H1 (cell line): ENCODE results near the gene CFAP221.

Experiments
- CHD2 ChIP-seq: IDR thresholded peaks from 2 replicates; pipeline ENCODE4 v1.6.1; 2012; ENCODE audit warnings: low read length, improper control_type of control experiment
- CTCF ChIP-seq, 3 experiments: IDR thresholded peaks; 1 replicate in 2 of 3; 2 replicates in 1 of 3; pipeline versions ENCODE4 v1.5.1 to v1.6.1; 2011; ENCODE audit warnings: low read length in 3 of 3, mild to moderate bottlenecking in 3 of 3, inconsistent platforms in 2 of 3, low read depth in 1 of 3, moderate library complexity in 1 of 3; ENCODE audit not compliant: insufficient read depth in 1 of 3; ENCODE audit errors: control extremely low read depth in 1 of 3
- JUN ChIP-seq: IDR thresholded peaks from 2 replicates; pipeline ENCODE4 v1.6.1; 2011; ENCODE audit warnings: low read depth, mild to moderate bottlenecking, improper control_type of control experiment, low read length
- POLR2A ChIP-seq, 2 experiments: IDR thresholded peaks; 1 replicate in 1 of 2; 2 replicates in 1 of 2; pipeline ENCODE4 v1.6.1; 2011; ENCODE audit warnings: low read depth in 2 of 2, low read length in 2 of 2, mild to moderate bottlenecking in 2 of 2; ENCODE audit errors: control extremely low read depth in 1 of 2
- RAD21 ChIP-seq, 2 experiments: IDR thresholded peaks in 1 of 2; conservative IDR thresholded peaks in 1 of 2; 2 replicates each; pipeline ENCODE4 v1.6.1; 2011; ENCODE audit warnings: low read depth in 2 of 2, low read length in 2 of 2, improper control_type of control experiment in 1 of 2, inconsistent platforms in 1 of 2, mild to moderate bottlenecking in 1 of 2, moderate library complexity in 1 of 2
- RNF2 ChIP-seq: fragments of 200-900, 300-1000 bp; sonication (generic); IDR thresholded peaks from 2 replicates; pipeline ENCODE4 v1.7.1; 2016; ENCODE audit warnings: borderline replicate concordance, low read depth, mild to moderate bottlenecking, antibody characterized with exemption, low read length; ENCODE audit not compliant: poor library complexity, severe bottlenecking; ENCODE audit errors: missing control alignments
- TAF1 ChIP-seq: IDR thresholded peaks from 2 replicates; pipeline ENCODE4 v1.6.1; 2011; ENCODE audit warnings: mild to moderate bottlenecking, low read depth, low read length
- TCF12 ChIP-seq: IDR thresholded peaks from 2 replicates; pipeline ENCODE4 v1.6.1; 2011; ENCODE audit warnings: low read depth, mild to moderate bottlenecking, low read length
- TF ChIP-seq, protein P1 (sequence below): IDR thresholded peaks from 2 replicates; pipeline ENCODE4 v1.6.1; 2011; ENCODE audit warnings: low read depth, mild to moderate bottlenecking, low read length; ENCODE audit not compliant: insufficient read depth
- TF ChIP-seq, protein P2 (sequence below): IDR thresholded peaks from 2 replicates; pipeline ENCODE4 v1.6.1; 2012; ENCODE audit warnings: low read length, inconsistent platforms

DNA sequence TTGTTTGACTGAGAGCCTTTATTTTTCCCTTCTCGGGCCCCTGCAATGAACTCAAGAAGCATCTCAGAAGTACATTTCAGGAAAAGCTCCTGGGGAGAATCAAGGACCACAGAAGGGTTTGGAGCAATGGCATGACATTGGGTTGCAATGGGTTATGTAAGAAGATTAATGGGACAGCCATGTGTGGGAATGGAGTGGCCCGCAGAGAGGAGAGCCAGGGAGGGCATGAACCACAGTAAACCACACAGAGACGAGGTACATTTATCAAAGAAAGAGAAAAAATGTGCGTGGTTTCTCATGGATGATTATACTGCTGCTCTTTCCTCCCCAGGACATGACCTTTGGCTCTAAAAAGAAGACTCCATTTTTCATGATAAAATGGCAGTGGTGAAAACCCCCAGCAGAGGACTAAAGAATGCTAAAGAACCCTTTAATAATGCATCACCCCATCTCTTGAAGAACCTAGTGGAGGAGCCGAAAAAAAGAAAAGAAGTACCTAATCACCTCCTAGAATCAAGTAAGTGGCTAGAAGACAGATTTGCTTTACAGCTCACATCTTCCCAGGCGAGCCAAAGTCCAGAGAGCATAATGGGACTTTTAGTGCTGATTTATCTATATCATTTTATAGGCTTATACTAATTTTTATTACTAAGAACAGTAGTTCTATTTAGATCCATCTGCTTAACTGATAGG lies 1.7 kb downstream of the CFAP221 start:
- no peak for TF ChIP-seq TCF12
- TF ChIP-seq POLR2A (IDR thresholded peaks at IDR 0.05; ENCODE audit: control extremely low read depth in 1 of 2, low read depth in 2 of 2, low read length in 2 of 2) = no peak
- TF ChIP-seq TAF1 = no peak
- TF ChIP-seq, protein P1, sequence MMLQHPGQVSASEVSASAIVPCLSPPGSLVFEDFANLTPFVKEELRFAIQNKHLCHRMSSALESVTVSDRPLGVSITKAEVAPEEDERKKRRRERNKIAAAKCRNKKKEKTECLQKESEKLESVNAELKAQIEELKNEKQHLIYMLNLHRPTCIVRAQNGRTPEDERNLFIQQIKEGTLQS = no peak
- TF ChIP-seq RNF2 = no peak
- no peak for TF ChIP-seq RAD21 (IDR thresholded peaks at IDR 0.05 in 1 of 2, conservative IDR thresholded peaks at IDR 0.05 in 1 of 2; ENCODE audit: low read depth in 2 of 2, low read length in 2 of 2)
- TF ChIP-seq CTCF (IDR thresholded peaks at IDR 0.05; ENCODE audit: control extremely low read depth in 1 of 3, insufficient read depth in 1 of 3, low read depth in 1 of 3, low read length in 3 of 3) = no peak
- TF ChIP-seq, protein P2, sequence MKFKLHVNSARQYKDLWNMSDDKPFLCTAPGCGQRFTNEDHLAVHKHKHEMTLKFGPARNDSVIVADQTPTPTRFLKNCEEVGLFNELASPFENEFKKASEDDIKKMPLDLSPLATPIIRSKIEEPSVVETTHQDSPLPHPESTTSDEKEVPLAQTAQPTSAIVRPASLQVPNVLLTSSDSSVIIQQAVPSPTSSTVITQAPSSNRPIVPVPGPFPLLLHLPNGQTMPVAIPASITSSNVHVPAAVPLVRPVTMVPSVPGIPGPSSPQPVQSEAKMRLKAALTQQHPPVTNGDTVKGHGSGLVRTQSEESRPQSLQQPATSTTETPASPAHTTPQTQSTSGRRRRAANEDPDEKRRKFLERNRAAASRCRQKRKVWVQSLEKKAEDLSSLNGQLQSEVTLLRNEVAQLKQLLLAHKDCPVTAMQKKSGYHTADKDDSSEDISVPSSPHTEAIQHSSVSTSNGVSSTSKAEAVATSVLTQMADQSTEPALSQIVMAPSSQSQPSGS = no peak
- no peak for TF ChIP-seq JUN
- no peak for TF ChIP-seq CHD2
